LNCAP (cell line): ENCODE measurements around the gene IL1RAPL2.
A peak's percentile ranks its signal among the peaks of the same experiment; 100 is the strongest.

Source experiments
- TF ChIP-seq, protein P1 (sequence below): fragments of 450-650 bp; IDR thresholded peaks from 2 replicates; pipeline ENCODE4 v1.5.1; 2017; ENCODE audit warnings: mild to moderate bottlenecking

Gene IL1RAPL2

GRCh38 chrX:105168577-105168976 lies 602.6 kb downstream of the IL1RAPL2 start:
- TF ChIP-seq, protein P1, sequence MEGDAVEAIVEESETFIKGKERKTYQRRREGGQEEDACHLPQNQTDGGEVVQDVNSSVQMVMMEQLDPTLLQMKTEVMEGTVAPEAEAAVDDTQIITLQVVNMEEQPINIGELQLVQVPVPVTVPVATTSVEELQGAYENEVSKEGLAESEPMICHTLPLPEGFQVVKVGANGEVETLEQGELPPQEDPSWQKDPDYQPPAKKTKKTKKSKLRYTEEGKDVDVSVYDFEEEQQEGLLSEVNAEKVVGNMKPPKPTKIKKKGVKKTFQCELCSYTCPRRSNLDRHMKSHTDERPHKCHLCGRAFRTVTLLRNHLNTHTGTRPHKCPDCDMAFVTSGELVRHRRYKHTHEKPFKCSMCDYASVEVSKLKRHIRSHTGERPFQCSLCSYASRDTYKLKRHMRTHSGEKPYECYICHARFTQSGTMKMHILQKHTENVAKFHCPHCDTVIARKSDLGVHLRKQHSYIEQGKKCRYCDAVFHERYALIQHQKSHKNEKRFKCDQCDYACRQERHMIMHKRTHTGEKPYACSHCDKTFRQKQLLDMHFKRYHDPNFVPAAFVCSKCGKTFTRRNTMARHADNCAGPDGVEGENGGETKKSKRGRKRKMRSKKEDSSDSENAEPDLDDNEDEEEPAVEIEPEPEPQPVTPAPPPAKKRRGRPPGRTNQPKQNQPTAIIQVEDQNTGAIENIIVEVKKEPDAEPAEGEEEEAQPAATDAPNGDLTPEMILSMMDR: no peak

GRCh38 chrX:105173071-105173470 lies 607.1 kb downstream of the IL1RAPL2 start:
- TF ChIP-seq, protein P1: no peak

DNA sequence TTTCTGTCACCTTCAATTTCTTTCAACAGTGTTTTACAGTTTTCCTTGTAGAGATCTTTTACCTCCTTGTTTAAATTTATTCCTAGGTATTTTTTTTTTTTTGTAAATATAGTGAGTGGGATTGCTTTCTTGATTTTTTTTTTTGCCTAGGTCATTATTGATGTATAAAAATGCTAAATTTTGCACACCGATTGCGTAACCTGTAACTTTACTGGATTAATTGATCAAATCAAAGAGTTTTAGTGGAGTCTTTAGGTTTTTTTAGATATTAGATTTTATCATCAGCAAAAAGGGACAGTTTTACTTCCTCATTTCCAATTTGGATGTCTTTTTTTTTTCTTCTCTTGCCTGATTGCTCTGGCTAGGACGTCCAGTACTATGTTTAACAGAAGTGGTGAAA lies 613.6 kb downstream of the IL1RAPL2 start:
- TF ChIP-seq, protein P1: no peak

DNA sequence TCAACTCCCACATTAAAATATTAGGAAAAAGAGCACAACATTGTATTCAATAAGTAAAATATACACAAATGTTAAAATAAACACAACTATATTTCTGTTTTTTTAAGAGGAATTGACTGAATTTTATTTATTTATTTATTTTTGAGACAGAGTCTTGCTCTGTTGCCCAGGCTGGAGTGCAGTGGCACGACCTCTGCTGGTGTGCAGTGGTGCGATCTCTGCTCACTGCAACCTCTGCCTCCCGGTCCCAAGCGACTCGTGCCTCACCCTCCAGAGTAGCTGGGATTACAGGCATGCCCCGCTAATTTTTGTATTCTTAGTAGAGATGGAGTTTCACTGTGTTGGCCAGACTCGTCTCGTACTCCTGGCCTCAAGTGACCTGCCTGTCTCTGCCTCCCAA lies 623.1 kb downstream of the IL1RAPL2 start:
- TF ChIP-seq, protein P1: no peak

GRCh38 chrX:105190252-105190853 lies 624.4 kb downstream of the IL1RAPL2 start:
- TF ChIP-seq, protein P1: peak; percentile 60

DNA sequence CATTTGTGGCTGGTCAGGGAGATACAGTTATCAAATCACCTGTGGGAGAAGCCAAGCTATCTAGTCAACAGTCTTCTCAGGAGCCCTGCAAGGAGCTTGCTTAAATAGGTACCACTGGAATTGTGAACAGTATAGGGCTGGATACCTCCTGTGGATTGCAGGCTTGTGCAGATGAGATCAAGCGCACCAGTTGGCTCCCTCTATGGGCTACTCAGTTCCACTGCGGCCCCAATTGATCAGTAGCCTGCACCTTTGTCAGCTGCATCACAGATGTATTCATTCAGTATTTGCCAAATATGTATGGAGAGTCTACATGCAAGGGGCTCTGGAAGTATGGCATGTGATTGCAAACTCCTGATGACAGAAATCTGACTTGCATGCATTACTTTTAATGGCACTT lies 625.9 kb downstream of the IL1RAPL2 start:
- TF ChIP-seq, protein P1: no peak

DNA sequence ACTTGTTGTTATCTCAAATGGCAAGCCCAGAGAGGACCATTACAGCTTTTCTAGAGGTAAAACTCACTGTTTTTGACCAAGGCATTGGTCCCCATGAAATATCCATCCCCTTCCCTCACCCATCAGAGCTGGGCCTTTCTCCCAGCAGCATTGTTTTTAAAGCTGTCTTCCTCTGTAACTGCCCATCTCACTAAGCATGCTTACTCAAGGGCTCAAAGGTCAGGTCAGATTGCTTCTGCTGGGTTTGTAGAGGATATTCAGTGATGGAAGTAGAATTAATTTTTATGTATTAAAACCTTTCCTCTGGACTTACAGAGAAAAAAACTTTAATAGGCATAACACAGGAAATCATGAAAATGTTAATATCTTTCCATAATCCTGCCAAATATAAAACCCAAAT lies 643.4 kb downstream of the IL1RAPL2 start:
- TF ChIP-seq, protein P1: no peak

- TF ChIP-seq, protein P1: no peak
Measured at GRCh38 chrX:105210258-105210657, 644.3 kb downstream of the IL1RAPL2 start.
